Sigmoid colon (tissue), 7 donors: ENCODE results near the gene SLC9A9. TPM values are rescaled to one million over a fixed set of nuclear protein-coding genes. Genes with fewer than 3 reads are reported as not detected.

Experiments used
- DNase-seq: peaks from one replicate; pipeline ENCODE4 v3.0.0-alpha.2; 2019
- H3K27ac ChIP-seq, 4 donors: fragments of 200-600 bp; sonication (generic); one replicate each; pipeline ENCODE4 v1.5.1; 2016 to 2019; ENCODE audit warnings: mild to moderate bottlenecking in 1 of 4
- H3K27me3 ChIP-seq, 3 donors: fragments of 200-600 bp; sonication (generic); one replicate each; pipeline ENCODE4 v1.5.1; 2019; ENCODE audit warnings: mild to moderate bottlenecking in 1 of 3
- H3K36me3 ChIP-seq, 4 donors: fragments of 200-600 bp; sonication (generic); one replicate each; pipeline ENCODE4 v1.5.1; 2016 to 2019
- H3K4me1 ChIP-seq, 4 donors: fragments of 200-600 bp; sonication (generic); one replicate each; pipeline ENCODE4 v1.5.1; 2017 to 2019
- H3K4me3 ChIP-seq, 4 donors: fragments of 200-600 bp; sonication (generic); one replicate each; pipeline ENCODE4 v1.5.1; 2017 to 2019; ENCODE audit warnings: mild to moderate bottlenecking in 2 of 4, moderate library complexity in 1 of 4
- H3K9me3 ChIP-seq, 4 donors: fragments of 200-600 bp in 3 of 4; sonication (generic) in 3 of 4; one replicate each; pipeline versions ENCODE4 v1.5.1 to v1.6.1; 2013 to 2019
- CTCF ChIP-seq, 4 experiments: fragments of 450-650 bp in 3 of 4; fragments of 200-600 bp in 1 of 4; IDR thresholded peaks; one replicate each; pipeline ENCODE4 v1.5.1; 2016 to 2019; ENCODE audit warnings: antibody characterized with exemption in 4 of 4, mild to moderate bottlenecking in 3 of 4, moderate library complexity in 2 of 4
- EP300 ChIP-seq, 4 donors: sonication (generic); formaldehyde crosslinking; IDR thresholded peaks; one replicate each; pipeline ENCODE4 v1.6.1; 2017; ENCODE audit warnings: antibody characterized with exemption in 4 of 4
- POLR2A ChIP-seq, 2 donors: fragments of 450-650 bp; IDR thresholded peaks; one replicate each; pipeline ENCODE4 v1.6.1; 2016; ENCODE audit warnings: antibody characterized with exemption in 2 of 2, mild to moderate bottlenecking in 2 of 2, moderate library complexity in 2 of 2
- POLR2AphosphoS5 ChIP-seq, 4 donors: sonication (generic); formaldehyde crosslinking; IDR thresholded peaks; one replicate each; pipeline ENCODE4 v1.6.1; 2017; ENCODE audit warnings: antibody characterized with exemption in 4 of 4
- WGBS, 2 donors: extraction: QIAGEN DNeasy Blood & Tissue Kit; methylation state at CpG; one replicate each; pipeline ENCODE4 v1.1.7; 2013; 5-methylcytosine and 5-hydroxymethylcytosine counted together
- intact Hi-C: fragments of 100-400 bp; cut with DNase I; formaldehyde crosslinking; loops from one replicate; pipeline ENCODE4 v1.15.1; 2023
- polyA plus RNA-seq, 3 donors: library from polyadenylated mRNA; stranded (reverse); fragments of 200-250 nt; gene quantifications; one replicate each; pipeline ENCODE4 v1.2.3, GENCODE V29; 2013
- total RNA-seq, 4 donors: library from RNA; depleted of rRNA; stranded (reverse); fragments of >200 nt; gene quantifications; one replicate each; pipeline ENCODE4 v1.1.0, GENCODE V29; 2016
- donor health status: healthy with polysubstance abuse.
- donor health status: Bipolar disorder and iron deficiency.
- donor health status: healthy.

The SLC9A9 gene
- total and polyA plus RNA-seq, 7 donors = 2.4 to 29.9 (median 18.9) TPM

GRCh38 chr3:143532091-143532490, 316.2 kb downstream of the SLC9A9 start:
- Histone ChIP-seq H3K27me3 (no peaks in the 10 kb centered on the region), H3K9me3 (no peaks in the 10 kb centered on the region), H3K36me3 (no peaks in the 10 kb centered on the region), H3K4me1 (peaks cover 0 to 12% (median 11%) of the 10 kb centered on the region in 4 donors), H3K4me3 (no peak overlapping the region), H3K27ac (no peak overlapping the region)
- DNase-seq = no peak
- TF ChIP-seq EP300 (IDR thresholded peaks at IDR 0.05) (no peak), CTCF (IDR thresholded peaks at IDR 0.05) (no peak), POLR2AphosphoS5 (IDR thresholded peaks at IDR 0.05) (no peak), POLR2A (IDR thresholded peaks at IDR 0.05) (no peak)
- 74 to 84% methylated on average over 1 of the region's 1 CpG for WGBS, 2 donors
- intact Hi-C loops = no loop called here

GRCh38 chr3:143531101-143531500, 317.2 kb downstream of the SLC9A9 start:
- intact Hi-C loops = no loop called here
- Histone ChIP-seq H3K9me3 (no peaks in the 10 kb centered on the region), H3K4me1 (peaks cover 0 to 2% (median under 1%) of the 10 kb centered on the region in 4 donors), H3K27ac (no peak overlapping the region), H3K27me3 (no peaks in the 10 kb centered on the region), H3K36me3 (no peaks in the 10 kb centered on the region), H3K4me3 (no peak overlapping the region)
- no peak for TF ChIP-seq CTCF (IDR thresholded peaks at IDR 0.05)
- TF ChIP-seq POLR2AphosphoS5 (IDR thresholded peaks at IDR 0.05) = no peak
- TF ChIP-seq POLR2A (IDR thresholded peaks at IDR 0.05) = no peak
- no peak for TF ChIP-seq EP300 (IDR thresholded peaks at IDR 0.05)
- DNase-seq = no peak
- 92 to 100% methylated on average over 1 of the region's 1 CpG for WGBS, 2 donors

- WGBS, 2 donors = 76 to 93% methylated on average over 3 of the region's 3 CpGs
- Histone ChIP-seq H3K9me3 (no peaks in the 10 kb centered on the region), H3K27me3 (no peaks in the 10 kb centered on the region), H3K27ac (no peak overlapping the region), H3K4me1 (no peaks in the 10 kb centered on the region), H3K36me3 (no peaks in the 10 kb centered on the region), H3K4me3 (no peak overlapping the region)
- DNase-seq = no peak
- intact Hi-C loops = no loop called here
- TF ChIP-seq EP300 (IDR thresholded peaks at IDR 0.05) (no peak), CTCF (IDR thresholded peaks at IDR 0.05) (no peak), POLR2AphosphoS5 (IDR thresholded peaks at IDR 0.05) (no peak), POLR2A (IDR thresholded peaks at IDR 0.05) (no peak)
Measured at GRCh38 chr3:143529798-143530197, 318.5 kb downstream of the SLC9A9 start.

- WGBS, 2 donors = 44 to 75% methylated on average over 5 of the region's 5 CpGs
- TF ChIP-seq EP300 (IDR thresholded peaks at IDR 0.05) (no peak), POLR2A (IDR thresholded peaks at IDR 0.05) (no peak), CTCF (IDR thresholded peaks at IDR 0.05) (no peak), POLR2AphosphoS5 (IDR thresholded peaks at IDR 0.05) (no peak)
- H3K4me1 ChIP-seq = no peaks in the 10 kb centered on the region
- peak overlapping the region in 1 of 4 donors; percentile 54 for H3K27ac ChIP-seq
- H3K36me3 ChIP-seq = no peaks in the 10 kb centered on the region
- no peaks in the 10 kb centered on the region for H3K9me3 ChIP-seq
- no peaks in the 10 kb centered on the region for H3K27me3 ChIP-seq
- no peak for DNase-seq
- H3K4me3 ChIP-seq = no peak overlapping the region
- intact Hi-C loops = no loop called here
Measured at GRCh38 chr3:143529018-143529478, 319.2 kb downstream of the SLC9A9 start.

- Histone ChIP-seq H3K36me3 (no peaks in the 10 kb centered on the region), H3K4me3 (no peak overlapping the region), H3K27me3 (no peaks in the 10 kb centered on the region), H3K4me1 (no peaks in the 10 kb centered on the region), H3K9me3 (no peaks in the 10 kb centered on the region), H3K27ac (no peak overlapping the region)
- WGBS, 2 donors = 59 to 84% methylated on average over 1 of the region's 1 CpG
- no peak for TF ChIP-seq EP300 (IDR thresholded peaks at IDR 0.05)
- no peak for TF ChIP-seq POLR2AphosphoS5 (IDR thresholded peaks at IDR 0.05)
- no peak for TF ChIP-seq POLR2A (IDR thresholded peaks at IDR 0.05)
- TF ChIP-seq CTCF (IDR thresholded peaks at IDR 0.05) = no peak
- no peak for DNase-seq
- intact Hi-C loops = no loop called here
Measured at GRCh38 chr3:143526011-143526545, 322.2 kb downstream of the SLC9A9 start.
